ENCODE data around the gene CDKL4. TPM values are rescaled to one million over a fixed set of nuclear protein-coding genes. Genes with fewer than 3 reads are reported as not detected.
"Not testable (repeated sequence)": the region's sequence is repeated elsewhere in the genome, so short reads cannot be mapped to it uniquely, and the experiment has no call there.

CDKL4 gene
- total RNA-seq, 1 experiment from 2014 or later = not detected

DNA sequence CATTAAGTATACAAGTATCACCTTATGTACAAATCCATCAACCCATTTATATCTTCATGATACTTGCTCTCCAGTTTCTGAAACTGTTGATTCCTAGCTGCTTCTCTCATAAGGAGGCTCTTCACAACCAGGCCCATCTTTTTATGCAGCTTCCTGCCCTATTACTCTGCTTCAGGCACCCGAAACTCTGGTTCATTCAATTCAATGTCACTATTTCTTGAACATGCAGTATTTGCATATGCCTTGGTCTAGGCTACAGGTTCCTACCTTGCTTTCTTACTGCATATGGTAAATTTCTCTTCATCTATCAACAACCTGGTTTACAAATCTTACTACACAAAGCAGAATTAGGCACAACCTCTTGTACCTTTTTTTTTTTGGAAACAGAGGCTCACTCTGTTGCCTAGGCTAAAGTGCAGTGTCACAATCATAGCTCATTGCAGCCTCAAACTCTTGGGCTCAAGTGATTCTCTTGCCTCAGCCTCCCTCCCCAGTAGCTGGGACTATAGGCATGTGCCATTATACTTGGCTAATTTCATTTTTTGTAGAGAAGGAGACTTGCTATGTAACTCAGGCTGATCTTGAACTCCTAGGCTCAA, 2.7 kb upstream of the CDKL4 start:
- TF ChIP-seq CTCF (conservative IDR thresholded peaks at IDR 0.05) (no peak), EZH2 (IDR thresholded peaks at IDR 0.05; ENCODE audit: low read depth) (no peak)
- H4K20me1 ChIP-seq (ENCODE audit: insufficient read depth) = no peaks in the 10 kb centered on the region
- H3K36me3 ChIP-seq (ENCODE audit: low read depth) = peaks cover 6% of the 10 kb centered on the region
- TSS peak; percentile 17 for BruUV-seq (replicated peaks)
- POLR2A ChIA-PET (ENCODE audit: unreplicated experiment) = no interaction called here
- no peaks in the 10 kb centered on the region for H3F3A ChIP-seq (ENCODE audit: insufficient read depth, low read depth)
- no peaks in the 10 kb centered on the region for H3K4me1 ChIP-seq (replicated peaks; ENCODE audit: insufficient read depth)
- no peak for DNase-seq
- H3K4me3 ChIP-seq = no peak overlapping the region
- H3K79me2 ChIP-seq (ENCODE audit: low read depth) = no peaks in the 10 kb centered on the region
- no peak overlapping the region for H3K4me2 ChIP-seq
- H3K9me3 ChIP-seq (ENCODE audit: insufficient read depth, low read depth) = no peaks in the 10 kb centered on the region
- H2AFZ ChIP-seq = no peak overlapping the region
- CTCF ChIA-PET = no interaction called here
- H3K27me3 ChIP-seq (ENCODE audit: insufficient read depth, low read depth) = no peaks in the 10 kb centered on the region
- no peaks in the 10 kb centered on the region for H3K9me2 ChIP-seq (ENCODE audit: insufficient read depth)
- no peak overlapping the region for H3K27ac ChIP-seq
- intact Hi-C loops (cut with micrococcal nuclease; ENCODE audit: unreplicated experiment) = no loop called here

DNA sequence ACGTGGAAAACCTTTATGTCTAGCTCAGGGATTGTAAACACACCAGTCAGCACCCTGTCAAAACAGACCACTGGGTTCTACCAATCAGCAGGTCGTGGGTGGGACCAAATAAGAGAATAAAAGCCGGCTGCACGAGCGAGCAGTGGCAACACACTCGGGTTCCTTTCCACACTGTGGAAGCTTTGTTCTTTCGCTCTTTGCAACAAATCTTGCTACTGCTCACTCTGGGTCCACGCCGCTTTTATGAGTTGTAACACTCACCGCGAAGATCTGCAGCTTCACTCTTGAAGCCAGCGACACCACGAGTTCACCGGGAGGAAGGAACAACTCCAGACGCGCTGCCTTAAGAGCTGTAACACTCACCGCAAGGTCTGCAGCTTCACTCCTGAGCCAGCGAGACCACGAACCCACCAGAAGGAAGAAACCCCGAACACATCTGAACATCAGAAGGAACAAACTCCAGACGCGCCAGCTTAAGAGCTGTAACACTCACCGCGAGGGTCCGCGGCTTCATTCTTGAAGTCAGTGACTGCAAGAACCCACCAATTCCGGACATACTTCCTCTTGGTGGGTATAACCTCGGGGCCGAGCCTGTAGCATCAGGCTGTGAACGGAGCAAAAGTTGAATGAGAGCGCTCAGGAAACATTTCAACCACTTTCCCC, 1.3 kb upstream of the CDKL4 start:
- H3K27me3 ChIP-seq (ENCODE audit: insufficient read depth, low read depth); H3F3A ChIP-seq (ENCODE audit: insufficient read depth, low read depth); H3K27ac ChIP-seq; BruUV-seq (replicated peaks); H3K36me3 ChIP-seq (ENCODE audit: low read depth); H3K9me3 ChIP-seq (ENCODE audit: insufficient read depth, low read depth); H3K9me2 ChIP-seq (ENCODE audit: insufficient read depth); CTCF ChIA-PET; H3K4me1 ChIP-seq (replicated peaks; ENCODE audit: insufficient read depth); intact Hi-C loops (cut with micrococcal nuclease; ENCODE audit: unreplicated experiment); H3K79me2 ChIP-seq (ENCODE audit: low read depth); H2AFZ ChIP-seq; H3K4me2 ChIP-seq; H4K20me1 ChIP-seq (ENCODE audit: insufficient read depth); POLR2A ChIA-PET (ENCODE audit: unreplicated experiment); H3K4me3 ChIP-seq; DNase-seq: not testable (repeated sequence)

- H3K4me1 ChIP-seq (replicated peaks; ENCODE audit: insufficient read depth); H3K79me2 ChIP-seq (ENCODE audit: low read depth); CTCF ChIA-PET; DNase-seq; H3K9me3 ChIP-seq (ENCODE audit: insufficient read depth, low read depth); H3K9me2 ChIP-seq (ENCODE audit: insufficient read depth); H2AFZ ChIP-seq; H3K4me2 ChIP-seq; POLR2A ChIA-PET (ENCODE audit: unreplicated experiment); H3K27me3 ChIP-seq (ENCODE audit: insufficient read depth, low read depth); intact Hi-C loops (cut with micrococcal nuclease; ENCODE audit: unreplicated experiment); H3K27ac ChIP-seq; H3K36me3 ChIP-seq (ENCODE audit: low read depth); BruUV-seq (replicated peaks); H3F3A ChIP-seq (ENCODE audit: insufficient read depth, low read depth); H3K4me3 ChIP-seq; H4K20me1 ChIP-seq (ENCODE audit: insufficient read depth): not testable (repeated sequence)
These were observed 582 bp upstream of the CDKL4 start for GRCh38 chr2:39244241-39244862.

GRCh38 chr2:39241588-39241987, 2.2 kb downstream of the CDKL4 start:
- H3K9me3 ChIP-seq (ENCODE audit: insufficient read depth, low read depth) = no peaks in the 10 kb centered on the region
- no peaks in the 10 kb centered on the region for H3K79me2 ChIP-seq (ENCODE audit: low read depth)
- no peaks in the 10 kb centered on the region for H3K4me1 ChIP-seq (replicated peaks; ENCODE audit: insufficient read depth)
- H4K20me1 ChIP-seq (ENCODE audit: insufficient read depth) = no peaks in the 10 kb centered on the region
- no peaks in the 10 kb centered on the region for H3K36me3 ChIP-seq (ENCODE audit: low read depth)
- no peak overlapping the region for H3K4me2 ChIP-seq
- H3K27me3 ChIP-seq (ENCODE audit: insufficient read depth, low read depth) = no peaks in the 10 kb centered on the region
- CTCF ChIA-PET = no interaction called here
- no peak for TF ChIP-seq CTCF (conservative IDR thresholded peaks at IDR 0.05)
- H3K4me3 ChIP-seq = no peak overlapping the region
- intact Hi-C loops (cut with micrococcal nuclease; ENCODE audit: unreplicated experiment) = no loop called here
- no peak overlapping the region for H2AFZ ChIP-seq
- POLR2A ChIA-PET (ENCODE audit: unreplicated experiment) = interaction anchor here (0.7 kb wide), 1 partner anchor 416 kb away, joined by 7 read pairs; no protein-coding TSS in a partner anchor
- H3K27ac ChIP-seq = no peak overlapping the region
- no peak for DNase-seq
- no peaks in the 10 kb centered on the region for H3K9me2 ChIP-seq (ENCODE audit: insufficient read depth)
- H3F3A ChIP-seq (ENCODE audit: insufficient read depth, low read depth) = no peaks in the 10 kb centered on the region; the same call in 1 of the 2 replicates
- BruUV-seq (replicated peaks) = no TSS peak
